ENCODE measurements around the gene PHF2.

- no peak for TF ChIP-seq ZNF830 (tag by site-specific recombination; IDR thresholded peaks at IDR 0.05; ENCODE audit: low read depth)
- TF ChIP-seq ZSCAN30 (tag by site-specific recombination; IDR thresholded peaks at IDR 0.05), result no peak
- TF ChIP-seq ZNF521 (tag by site-specific recombination; IDR thresholded peaks at IDR 0.05), result no peak
- no peak for TF ChIP-seq CTCF (tag by site-specific recombination; IDR thresholded peaks at IDR 0.05)
- TF ChIP-seq PBX3 (CRISPR knock-in tag; IDR thresholded peaks at IDR 0.05), result no peak
- no peak for TF ChIP-seq ZNF677 (tag by site-specific recombination; IDR thresholded peaks at IDR 0.05)
Measured at GRCh38 chr9:93724852-93725251, 148.5 kb downstream of the PHF2 start.

Measured in HEK293 (cell line).